ENCODE data around the gene PPP1CB. TPM values are rescaled to one million over a fixed set of nuclear protein-coding genes. Genes with fewer than 3 reads are reported as not detected.
"Not testable (repeated sequence)": the region's sequence is repeated elsewhere in the genome, so short reads cannot be mapped to it uniquely, and the experiment has no call there.

PPP1CB gene
- total RNA-seq, 1 experiment from 2014 or later: 190 TPM

DNA sequence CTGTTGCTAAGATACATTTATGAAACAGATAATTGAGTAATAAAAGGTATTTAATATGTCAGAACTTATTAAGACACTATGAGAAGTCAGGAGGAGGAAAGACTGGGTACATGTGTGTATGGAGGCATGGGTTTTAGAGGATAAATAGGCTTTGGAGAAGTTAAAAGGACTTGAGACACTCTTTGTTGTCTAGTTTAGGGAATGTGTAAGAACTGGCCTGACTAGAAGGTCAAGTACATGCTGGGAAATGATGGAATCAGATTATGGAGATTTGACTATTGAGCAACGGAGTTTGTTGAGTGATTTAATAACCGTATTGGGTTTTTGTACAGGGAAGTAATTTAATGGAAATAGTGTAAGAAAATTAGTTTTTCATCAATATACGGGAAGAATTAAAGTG, 30.8 kb downstream of the PPP1CB start:
- TF ChIP-seq, protein P1, sequence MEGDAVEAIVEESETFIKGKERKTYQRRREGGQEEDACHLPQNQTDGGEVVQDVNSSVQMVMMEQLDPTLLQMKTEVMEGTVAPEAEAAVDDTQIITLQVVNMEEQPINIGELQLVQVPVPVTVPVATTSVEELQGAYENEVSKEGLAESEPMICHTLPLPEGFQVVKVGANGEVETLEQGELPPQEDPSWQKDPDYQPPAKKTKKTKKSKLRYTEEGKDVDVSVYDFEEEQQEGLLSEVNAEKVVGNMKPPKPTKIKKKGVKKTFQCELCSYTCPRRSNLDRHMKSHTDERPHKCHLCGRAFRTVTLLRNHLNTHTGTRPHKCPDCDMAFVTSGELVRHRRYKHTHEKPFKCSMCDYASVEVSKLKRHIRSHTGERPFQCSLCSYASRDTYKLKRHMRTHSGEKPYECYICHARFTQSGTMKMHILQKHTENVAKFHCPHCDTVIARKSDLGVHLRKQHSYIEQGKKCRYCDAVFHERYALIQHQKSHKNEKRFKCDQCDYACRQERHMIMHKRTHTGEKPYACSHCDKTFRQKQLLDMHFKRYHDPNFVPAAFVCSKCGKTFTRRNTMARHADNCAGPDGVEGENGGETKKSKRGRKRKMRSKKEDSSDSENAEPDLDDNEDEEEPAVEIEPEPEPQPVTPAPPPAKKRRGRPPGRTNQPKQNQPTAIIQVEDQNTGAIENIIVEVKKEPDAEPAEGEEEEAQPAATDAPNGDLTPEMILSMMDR (IDR thresholded peaks at IDR 0.05; ENCODE audit: insufficient read depth in 1 of 2, low read depth in 1 of 2, low read length in 1 of 2, severe bottlenecking in 1 of 2, unreplicated experiment in 1 of 2): no peak
- no peak overlapping the region for H3K4me3 Mint-ChIP-seq (ENCODE audit: unreplicated experiment)
- no peaks in the 10 kb centered on the region for H3K27me3 ChIP-seq (replicated peaks; ENCODE audit: control insufficient read depth, insufficient read depth, low read length)
- BruUV-seq (replicated peaks): no TSS peak
- no peak overlapping the region for H3K4me3 ChIP-seq (ENCODE audit: low read depth, low read length)
- DNase-seq: no peak
- peak overlapping the region; percentile 6 for H3K27ac Mint-ChIP-seq (ENCODE audit: unreplicated experiment)
- peaks cover 66% of the 10 kb centered on the region for H3K36me3 Mint-ChIP-seq (ENCODE audit: insufficient read depth, unreplicated experiment)
- no peaks in the 10 kb centered on the region for H3K4me1 ChIP-seq
- no peaks in the 10 kb centered on the region for H3K9me3 Mint-ChIP-seq (ENCODE audit: unreplicated experiment)
- H3K27me3 Mint-ChIP-seq (ENCODE audit: insufficient read depth, unreplicated experiment): no peaks in the 10 kb centered on the region
- no peaks in the 10 kb centered on the region for H3K4me1 Mint-ChIP-seq (ENCODE audit: low read depth, unreplicated experiment)
- intact Hi-C loops (cut with micrococcal nuclease; ENCODE audit: unreplicated experiment): no loop called here
- H3K9me3 ChIP-seq: no peaks in the 10 kb centered on the region
- POLR2A ChIA-PET: no interaction called here
- CTCF ChIA-PET: no interaction called here
- no peaks in the 10 kb centered on the region; the same call in 1 of the 2 replicates for H3K36me3 ChIP-seq (ENCODE audit: control insufficient read depth, insufficient read depth, low read length)

DNA sequence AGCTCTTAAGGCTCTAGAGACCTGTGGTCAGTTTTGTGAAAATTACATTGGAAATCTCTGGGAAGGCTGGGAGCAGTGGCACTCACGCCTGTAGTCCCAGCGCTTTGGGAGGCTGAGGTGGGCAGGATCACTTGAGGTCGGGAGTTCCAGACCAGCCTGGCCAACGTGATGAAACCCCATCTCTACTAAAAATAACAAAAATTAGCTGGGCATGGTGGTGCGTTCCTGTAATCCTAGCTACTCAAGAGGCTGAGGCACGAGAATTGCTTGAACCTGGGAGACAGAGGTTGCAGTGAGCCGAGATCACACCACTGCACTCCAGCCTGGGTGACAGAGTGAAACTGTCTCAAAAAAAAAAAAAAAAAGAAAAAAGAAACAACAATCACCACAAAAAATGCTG, 32.9 kb downstream of the PPP1CB start:
- ChIA-PET CTCF (interaction anchor here (0.6 to 1.1 kb wide), 3 partner anchors 27 to 190 kb away, joined by 3 to 4 read pairs (median 3); no protein-coding TSS in a partner anchor), POLR2A (interaction anchor here (0.7 kb wide), 1 partner anchor 191 kb away, joined by 7 read pairs; no protein-coding TSS in a partner anchor)
- H3K27me3 Mint-ChIP-seq (ENCODE audit: insufficient read depth, unreplicated experiment); H3K4me3 Mint-ChIP-seq (ENCODE audit: unreplicated experiment); H3K9me3 Mint-ChIP-seq (ENCODE audit: unreplicated experiment); H3K36me3 ChIP-seq (ENCODE audit: control insufficient read depth, insufficient read depth, low read length); BruUV-seq (replicated peaks); H3K4me1 ChIP-seq; H3K4me3 ChIP-seq (ENCODE audit: low read depth, low read length); H3K27ac Mint-ChIP-seq (ENCODE audit: unreplicated experiment); intact Hi-C loops (cut with micrococcal nuclease; ENCODE audit: unreplicated experiment); H3K27me3 ChIP-seq (replicated peaks; ENCODE audit: control insufficient read depth, insufficient read depth, low read length); H3K9me3 ChIP-seq; DNase-seq; H3K4me1 Mint-ChIP-seq (ENCODE audit: low read depth, unreplicated experiment): not testable (repeated sequence)
- H3K36me3 Mint-ChIP-seq (ENCODE audit: insufficient read depth, unreplicated experiment): peaks cover 77% of the 10 kb centered on the region

DNA sequence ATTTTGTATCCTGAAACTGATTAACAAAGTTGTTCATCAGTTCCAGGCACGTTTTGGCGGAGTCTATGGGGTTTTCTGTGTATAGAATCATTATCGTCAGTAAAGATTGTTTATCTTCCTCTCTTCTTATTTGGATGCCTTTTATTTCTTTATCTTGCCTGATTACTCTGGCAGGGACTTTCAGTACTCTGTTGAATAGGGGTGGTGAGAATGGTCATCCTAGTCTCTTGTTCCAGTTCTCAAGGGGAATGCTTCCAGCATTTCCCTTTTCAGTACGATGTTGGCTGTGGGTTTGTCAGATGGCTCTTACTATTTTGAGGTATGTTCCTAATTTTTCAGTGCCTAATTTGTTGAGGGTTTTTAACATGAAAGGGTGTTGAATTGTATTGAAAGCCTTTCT, 45.0 kb downstream of the PPP1CB start:
- DNase-seq: no peak
- no peaks in the 10 kb centered on the region for H3K27me3 Mint-ChIP-seq (ENCODE audit: insufficient read depth, unreplicated experiment)
- POLR2A ChIA-PET: no interaction called here
- H3K4me3 ChIP-seq (ENCODE audit: low read depth, low read length): no peak overlapping the region
- no peaks in the 10 kb centered on the region for H3K4me1 ChIP-seq
- H3K4me3 Mint-ChIP-seq (ENCODE audit: unreplicated experiment): no peak overlapping the region
- peaks cover 80% of the 10 kb centered on the region for H3K36me3 Mint-ChIP-seq (ENCODE audit: insufficient read depth, unreplicated experiment)
- intact Hi-C loops (cut with micrococcal nuclease; ENCODE audit: unreplicated experiment): no loop called here
- no peaks in the 10 kb centered on the region for H3K27me3 ChIP-seq (replicated peaks; ENCODE audit: control insufficient read depth, insufficient read depth, low read length)
- H3K27ac Mint-ChIP-seq (ENCODE audit: unreplicated experiment): no peak overlapping the region
- no peaks in the 10 kb centered on the region for H3K4me1 Mint-ChIP-seq (ENCODE audit: low read depth, unreplicated experiment)
- no peaks in the 10 kb centered on the region for H3K9me3 Mint-ChIP-seq (ENCODE audit: unreplicated experiment)
- BruUV-seq (replicated peaks): no TSS peak
- H3K9me3 ChIP-seq: no peaks in the 10 kb centered on the region
- CTCF ChIA-PET: no interaction called here
- H3K36me3 ChIP-seq (ENCODE audit: control insufficient read depth, insufficient read depth, low read length): no peaks in the 10 kb centered on the region; the same call in 1 of the 2 replicates
- TF ChIP-seq, protein P1 (IDR thresholded peaks at IDR 0.05; ENCODE audit: insufficient read depth in 1 of 2, low read depth in 1 of 2, low read length in 1 of 2, severe bottlenecking in 1 of 2, unreplicated experiment in 1 of 2): no peak

DNA sequence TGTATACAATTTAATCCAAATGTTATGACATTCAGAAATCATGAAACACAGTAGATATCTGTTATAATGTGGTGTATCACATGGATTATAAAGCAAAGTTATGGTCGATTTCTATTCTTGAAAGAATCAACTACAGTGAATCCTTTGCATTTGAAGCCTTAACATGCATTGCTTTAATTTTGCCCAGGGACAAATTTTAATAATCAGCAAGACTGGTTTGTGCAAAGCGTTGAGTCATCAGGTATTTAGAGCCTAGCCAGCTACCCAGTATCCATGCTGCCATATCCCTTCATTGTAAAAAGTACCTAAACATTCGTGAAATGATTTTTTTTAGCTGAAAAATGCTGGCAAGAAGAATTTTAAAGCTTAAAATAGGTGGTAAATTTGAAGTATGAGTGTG, 50.1 kb downstream of the PPP1CB start:
- H3K27ac Mint-ChIP-seq (ENCODE audit: unreplicated experiment): no peak overlapping the region
- no peaks in the 10 kb centered on the region for H3K27me3 Mint-ChIP-seq (ENCODE audit: insufficient read depth, unreplicated experiment)

More for the DNA sequence above, 50.1 kb downstream of the PPP1CB start:
- no peaks in the 10 kb centered on the region for H3K9me3 Mint-ChIP-seq (ENCODE audit: unreplicated experiment)
- no peaks in the 10 kb centered on the region for H3K4me1 ChIP-seq
- H3K4me1 Mint-ChIP-seq (ENCODE audit: low read depth, unreplicated experiment): no peaks in the 10 kb centered on the region
- ChIA-PET CTCF (no interaction called here), POLR2A (no interaction called here)
- TF ChIP-seq, protein P1 (IDR thresholded peaks at IDR 0.05; ENCODE audit: insufficient read depth in 1 of 2, low read depth in 1 of 2, low read length in 1 of 2, severe bottlenecking in 1 of 2, unreplicated experiment in 1 of 2): no peak
- peaks cover 78% of the 10 kb centered on the region for H3K36me3 Mint-ChIP-seq (ENCODE audit: insufficient read depth, unreplicated experiment)
- BruUV-seq (replicated peaks): no TSS peak
- DNase-seq: no peak
- intact Hi-C loops (cut with micrococcal nuclease; ENCODE audit: unreplicated experiment): no loop called here
- H3K4me3 Mint-ChIP-seq (ENCODE audit: unreplicated experiment): no peak overlapping the region
- no peaks in the 10 kb centered on the region for H3K36me3 ChIP-seq (ENCODE audit: control insufficient read depth, insufficient read depth, low read length)
- no peaks in the 10 kb centered on the region for H3K27me3 ChIP-seq (replicated peaks; ENCODE audit: control insufficient read depth, insufficient read depth, low read length)
- H3K9me3 ChIP-seq: no peaks in the 10 kb centered on the region
- no peak overlapping the region for H3K4me3 ChIP-seq (ENCODE audit: low read depth, low read length)

Measured in Caco-2 (cell line).